NCI-H526 (cell line): ENCODE results near the gene CMBL.
A peak's percentile ranks its signal among the peaks of the same experiment; 100 is the strongest.

Experiments
- DNase-seq, 2 experiments: peaks; one replicate each; lab custom pipeline; 2025; lab: John Stamatoyannopoulos, UW

CMBL gene

DNA sequence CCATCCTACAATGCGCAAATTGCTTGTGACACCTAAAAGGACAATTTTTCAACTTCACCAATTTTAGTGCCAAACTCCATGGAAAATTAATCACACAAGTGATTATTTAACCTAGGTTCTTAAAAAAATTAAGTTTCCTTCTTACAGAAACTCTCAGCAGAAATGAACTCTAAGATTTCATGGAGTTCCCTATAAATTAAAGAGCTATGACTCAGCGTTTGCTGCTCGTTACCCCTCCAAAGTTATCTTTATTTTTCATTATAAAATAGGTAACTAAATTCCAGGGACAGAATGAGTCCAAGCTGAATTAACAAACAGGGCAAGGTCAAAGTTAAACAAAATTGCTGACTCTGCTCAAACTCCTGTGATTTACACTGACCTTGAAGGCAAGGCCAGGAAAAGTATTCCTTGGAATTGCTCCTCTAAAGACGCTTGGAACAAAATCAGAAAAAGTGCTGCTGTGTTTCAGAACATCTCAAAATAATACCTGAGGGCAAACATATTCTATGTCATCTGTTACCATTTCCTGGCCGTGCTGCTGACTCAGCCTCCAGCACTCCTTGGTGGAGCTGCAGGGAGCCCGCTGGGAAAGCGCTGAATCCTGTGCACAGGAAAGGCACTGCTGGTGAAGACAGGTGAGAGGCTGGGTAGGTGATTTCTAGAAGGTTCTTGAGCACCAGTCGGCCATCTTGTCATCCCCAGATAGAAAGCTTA lies 2.5 kb upstream of the CMBL start:
- DNase-seq: no peak

DNA sequence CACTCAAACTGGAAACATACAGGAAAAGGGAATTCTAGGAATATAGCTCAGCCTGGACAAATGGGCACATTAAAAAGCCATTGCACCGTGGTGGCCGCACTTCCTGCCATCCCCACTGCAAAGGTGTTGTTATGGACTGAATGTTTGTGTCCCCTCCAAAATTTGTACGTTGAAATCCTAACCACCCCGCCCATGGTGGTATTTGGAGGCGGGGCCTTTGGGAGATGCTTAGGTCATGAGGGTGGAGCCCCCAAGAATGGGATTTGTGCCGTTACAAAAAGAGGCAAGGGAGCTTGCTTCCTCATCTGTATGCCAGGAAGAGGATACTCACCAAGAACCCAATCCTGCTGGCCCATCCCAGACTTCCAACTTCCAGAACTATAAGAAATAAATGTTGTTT lies 1.1 kb upstream of the CMBL start:
- DNase-seq: no peak

DNA sequence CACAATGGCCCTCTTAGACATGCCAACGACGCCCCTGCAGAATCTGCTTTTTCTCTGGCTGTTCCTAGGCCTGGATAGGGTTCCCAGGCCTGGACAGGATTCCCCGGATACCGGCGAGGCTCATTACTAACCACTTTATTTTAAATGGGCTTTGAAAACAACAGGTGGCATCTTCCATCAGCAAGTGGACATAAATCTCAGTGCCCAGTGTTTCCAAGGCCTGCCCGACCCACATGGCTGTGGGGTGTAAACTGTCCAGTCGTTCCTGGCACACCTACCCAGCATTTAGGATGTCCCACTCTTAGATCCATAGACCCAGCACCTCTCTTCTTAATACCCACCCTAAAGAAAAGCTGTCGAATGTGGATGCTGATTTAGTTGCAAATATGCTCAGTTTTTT lies 896 bp downstream of the CMBL start:
- DNase-seq: no peak

DNA sequence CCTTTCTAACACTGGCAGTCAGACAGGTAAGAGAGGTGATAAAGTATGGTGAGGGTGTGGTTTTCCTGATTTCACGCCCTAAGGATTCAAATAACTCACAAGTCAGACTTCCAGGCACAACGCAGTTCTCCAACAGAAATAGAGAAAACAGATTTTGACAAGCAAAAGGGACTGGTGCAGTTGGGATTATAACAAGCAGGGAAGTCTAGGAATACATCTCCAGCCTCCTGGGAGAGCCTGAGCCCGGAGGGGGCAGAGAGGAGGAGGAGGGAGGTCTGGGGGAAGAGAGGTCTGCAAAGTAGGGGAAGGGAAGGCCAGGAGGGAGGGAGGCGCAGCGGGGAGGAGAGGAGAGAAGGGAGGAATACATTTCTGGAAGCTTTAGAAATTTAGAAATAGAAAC lies 1.6 kb downstream of the CMBL start:
- no peak for DNase-seq

DNA sequence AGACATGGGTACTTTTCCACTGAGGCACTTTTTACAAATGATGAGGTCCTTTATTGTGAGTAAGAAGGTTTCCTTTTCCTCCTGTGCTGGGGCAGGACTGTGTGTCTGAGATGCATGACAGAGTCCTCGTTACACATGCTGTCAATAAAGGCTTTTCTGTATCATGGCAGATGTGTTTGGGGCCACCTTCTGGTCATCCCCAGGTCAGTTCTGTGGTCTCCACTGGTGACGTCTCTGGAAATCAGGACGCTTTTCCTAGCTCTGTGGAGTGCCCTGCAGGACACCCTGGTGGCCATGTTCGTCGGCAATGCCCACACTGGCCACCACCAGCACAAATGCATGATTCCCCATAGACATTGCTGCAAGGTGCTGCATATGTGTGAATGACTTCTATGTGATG lies 2.8 kb downstream of the CMBL start:
- DNase-seq: no peak

DNA sequence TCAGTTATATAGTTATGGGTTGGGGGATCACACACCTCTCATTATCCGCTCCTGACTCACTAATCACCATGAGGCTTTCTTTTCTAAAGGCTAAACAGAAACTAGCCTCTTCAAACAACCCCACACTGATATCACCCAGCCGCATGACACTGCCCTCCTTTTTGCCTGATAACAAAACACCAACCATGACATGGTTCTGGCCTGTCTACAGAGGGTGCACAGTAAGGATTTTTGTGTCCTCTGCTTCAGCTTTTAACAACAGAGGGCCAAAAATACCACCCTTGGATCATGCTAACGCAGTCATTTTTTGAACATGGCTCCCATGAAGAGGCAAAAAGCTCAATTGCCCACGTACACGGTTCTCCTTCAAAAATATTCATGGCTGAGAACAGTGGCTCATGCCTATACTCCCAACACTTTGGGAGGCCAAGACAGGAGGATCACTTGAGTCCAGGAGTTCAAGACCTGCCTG lies 4.0 kb downstream of the CMBL start:
- no peak for DNase-seq

DNA sequence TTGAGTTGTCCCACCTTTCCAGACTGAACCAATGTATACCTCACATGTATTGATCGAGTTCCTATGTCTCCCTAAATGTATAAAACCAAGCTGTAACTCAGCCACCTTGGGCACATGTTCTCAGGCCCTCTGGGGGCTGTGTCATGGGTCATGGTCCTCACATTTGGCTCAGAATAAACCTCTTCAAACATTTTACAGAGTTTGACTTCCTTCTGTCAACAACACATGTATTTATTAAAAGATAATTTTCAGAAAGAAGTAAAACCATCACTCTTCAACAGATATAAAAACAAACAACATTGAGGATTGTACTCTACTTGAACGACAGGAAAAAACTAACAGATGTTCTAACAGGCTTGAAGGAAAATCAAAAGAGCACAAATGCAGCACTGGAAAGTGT lies 4.5 kb downstream of the CMBL start:
- DNase-seq: no peak

DNA sequence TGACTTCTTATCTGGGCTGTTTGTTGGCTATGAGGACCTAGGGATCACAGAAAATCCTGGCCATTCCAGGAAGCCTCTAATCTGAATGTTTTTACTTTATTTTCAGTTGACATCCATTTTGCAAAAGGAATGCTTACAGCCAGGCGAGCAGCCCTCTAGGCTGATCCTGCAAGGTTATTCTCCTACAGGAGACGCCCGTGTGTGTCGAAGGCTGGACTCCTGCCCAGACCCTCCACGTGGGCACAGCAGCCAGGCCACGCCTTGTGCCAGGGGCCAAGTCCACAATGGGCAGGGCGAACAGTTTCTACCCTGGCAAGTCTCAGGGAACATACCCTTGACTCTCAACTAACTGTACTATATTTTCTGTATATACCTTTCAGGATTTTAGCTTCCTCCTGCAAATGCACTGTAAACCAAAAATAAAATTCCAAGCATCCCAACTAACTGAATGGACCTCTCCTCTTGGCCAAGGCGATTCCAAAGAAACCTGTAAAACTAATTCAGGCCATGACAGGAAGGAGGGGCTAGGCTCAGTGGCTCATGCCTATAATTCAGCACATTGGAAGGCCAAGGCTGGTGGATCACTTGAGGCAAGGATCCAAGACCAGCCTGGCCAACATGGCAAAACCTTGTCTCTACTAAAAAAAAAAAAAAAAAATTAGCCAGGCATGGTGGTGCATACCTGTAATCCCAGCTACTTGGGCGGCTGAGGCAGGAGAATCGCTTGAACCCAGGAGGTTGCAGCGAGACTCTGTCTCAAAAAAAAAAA lies 5.7 kb downstream of the CMBL start:
- no peak for DNase-seq

DNA sequence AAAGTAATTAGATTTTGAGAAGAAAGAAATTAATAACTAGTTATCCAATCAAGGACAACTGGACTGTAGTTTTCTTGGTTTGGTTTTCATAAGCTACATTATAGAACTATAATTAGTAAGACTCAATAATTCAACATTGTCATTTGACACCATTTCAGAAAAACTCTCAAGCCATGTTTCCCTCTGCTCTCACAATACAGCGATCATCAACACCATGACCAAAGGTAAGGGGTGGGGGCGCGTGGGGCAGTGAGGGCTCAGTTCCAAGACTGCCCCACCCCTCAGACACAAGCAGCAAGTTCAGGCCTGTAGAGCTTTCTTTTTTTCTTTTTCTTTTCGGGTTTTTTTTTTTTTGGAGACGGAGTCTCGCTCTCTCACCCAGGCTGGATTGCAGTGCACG lies 6.4 kb downstream of the CMBL start:
- no peak for DNase-seq

DNA sequence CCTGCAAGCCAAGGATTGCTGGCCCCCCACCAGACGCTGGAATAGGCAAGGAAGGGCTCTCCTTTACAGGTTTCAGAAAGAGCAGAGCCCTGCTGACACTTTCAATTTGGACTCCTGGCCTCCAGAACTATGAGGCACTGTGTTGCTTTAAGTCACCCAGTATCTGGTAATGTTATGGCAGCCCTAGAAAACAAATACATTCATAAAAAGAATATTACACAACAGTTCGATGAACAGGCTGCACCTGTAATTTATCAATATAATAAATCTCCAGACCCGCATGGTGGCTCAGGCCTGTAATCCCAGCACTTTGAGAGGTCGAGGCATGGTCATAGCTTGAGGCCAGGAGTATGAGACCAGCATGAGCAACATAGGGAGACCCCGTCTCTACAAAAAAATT lies 7.5 kb downstream of the CMBL start:
- DNase-seq: no peak

DNA sequence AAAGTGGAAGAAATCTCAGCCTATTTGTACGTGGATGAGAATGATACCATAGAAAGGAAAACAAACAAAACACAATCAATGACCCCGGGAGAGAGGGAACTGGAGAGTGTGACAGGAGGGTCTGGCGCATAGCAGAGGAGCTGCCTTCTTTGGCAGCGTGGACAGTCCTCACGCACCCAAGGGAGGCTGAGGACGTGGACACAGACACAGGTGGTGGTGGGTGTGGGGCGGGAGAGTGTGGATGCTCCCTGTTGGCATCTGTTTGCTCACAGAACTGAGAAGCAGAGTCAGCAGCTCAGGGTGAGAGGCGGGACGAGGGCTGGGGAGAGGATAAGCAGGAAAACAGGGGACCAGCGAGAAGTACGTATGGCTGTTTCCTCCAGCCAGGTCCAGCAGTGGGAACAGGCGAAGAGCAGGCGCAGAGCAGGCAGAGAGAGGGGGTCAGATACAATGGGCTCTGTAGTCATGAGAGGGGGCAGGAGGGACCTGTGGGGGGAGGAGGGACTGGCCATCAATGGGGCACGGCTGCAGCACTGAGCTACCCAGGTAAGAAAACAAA lies 10.0 kb downstream of the CMBL start:
- DNase-seq: no peak

DNA sequence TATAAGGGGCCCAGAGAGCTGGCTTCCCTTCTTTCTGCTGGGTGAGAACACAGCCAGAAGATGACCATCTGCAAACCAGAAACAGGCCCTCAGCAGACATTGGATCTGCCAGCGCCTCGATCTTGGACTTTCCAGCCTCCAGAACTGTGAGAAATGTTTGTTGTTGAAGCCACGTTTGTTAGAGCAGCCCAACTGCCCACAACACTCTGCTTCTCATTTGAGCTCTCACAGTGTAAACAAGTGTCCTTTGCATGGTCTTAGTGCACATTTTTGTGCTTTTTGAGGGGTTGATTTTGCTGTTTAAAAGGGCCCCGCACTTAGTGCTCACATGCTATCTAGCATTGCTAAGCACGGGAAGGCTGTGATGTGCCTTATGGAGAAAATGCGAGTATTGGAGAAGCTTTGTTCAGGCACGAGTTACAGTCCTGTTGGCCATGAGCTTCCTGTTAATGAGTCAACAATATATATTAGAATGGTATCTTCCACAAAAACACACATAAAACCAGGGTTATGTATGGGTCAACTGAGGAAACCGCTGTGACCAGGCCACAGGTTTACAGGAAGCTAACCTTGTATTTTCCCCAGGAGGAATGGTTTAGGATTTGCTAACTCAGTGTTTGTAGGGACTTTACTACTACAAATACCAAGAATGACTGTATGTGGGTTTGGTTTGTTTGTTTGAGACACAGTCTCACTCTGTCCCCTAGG lies 11.9 kb downstream of the CMBL start:
- no peak for DNase-seq

DNA sequence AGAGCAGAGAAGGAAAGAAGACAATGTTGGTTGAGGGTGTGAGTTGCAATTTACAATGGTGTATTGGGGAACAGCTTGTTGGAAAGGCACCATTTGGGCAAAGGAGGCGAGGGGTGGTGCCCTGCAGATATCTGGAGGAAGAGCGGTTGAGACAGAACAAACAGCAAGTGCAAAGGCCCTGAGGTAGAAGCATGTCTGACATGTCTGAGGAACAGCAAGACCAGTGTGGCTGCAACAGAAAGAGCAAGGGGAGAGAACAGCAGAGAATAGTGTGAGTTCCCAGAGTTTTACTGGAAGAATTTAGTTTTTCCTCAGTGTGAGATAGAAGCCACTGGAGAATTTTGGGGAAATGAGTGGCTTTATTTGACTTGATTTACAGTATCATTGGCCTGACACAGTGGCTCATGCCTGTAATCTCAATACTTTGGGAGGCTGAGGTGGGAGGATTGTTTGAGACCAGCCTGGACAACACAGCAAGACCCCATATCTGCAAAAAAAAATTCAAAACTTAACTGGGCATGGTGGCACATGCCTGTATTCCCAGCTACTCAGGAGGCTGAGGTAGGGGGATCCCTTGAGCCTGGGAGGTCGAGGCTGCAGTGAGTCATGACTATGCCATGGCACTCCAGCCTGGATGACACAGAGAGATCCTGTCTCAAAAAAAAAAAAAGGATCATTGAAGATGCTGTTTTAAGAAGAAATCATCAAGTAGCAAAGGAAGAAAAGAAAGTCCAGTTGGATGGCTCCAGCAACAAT lies 13.6 kb downstream of the CMBL start:
- DNase-seq: no peak

DNA sequence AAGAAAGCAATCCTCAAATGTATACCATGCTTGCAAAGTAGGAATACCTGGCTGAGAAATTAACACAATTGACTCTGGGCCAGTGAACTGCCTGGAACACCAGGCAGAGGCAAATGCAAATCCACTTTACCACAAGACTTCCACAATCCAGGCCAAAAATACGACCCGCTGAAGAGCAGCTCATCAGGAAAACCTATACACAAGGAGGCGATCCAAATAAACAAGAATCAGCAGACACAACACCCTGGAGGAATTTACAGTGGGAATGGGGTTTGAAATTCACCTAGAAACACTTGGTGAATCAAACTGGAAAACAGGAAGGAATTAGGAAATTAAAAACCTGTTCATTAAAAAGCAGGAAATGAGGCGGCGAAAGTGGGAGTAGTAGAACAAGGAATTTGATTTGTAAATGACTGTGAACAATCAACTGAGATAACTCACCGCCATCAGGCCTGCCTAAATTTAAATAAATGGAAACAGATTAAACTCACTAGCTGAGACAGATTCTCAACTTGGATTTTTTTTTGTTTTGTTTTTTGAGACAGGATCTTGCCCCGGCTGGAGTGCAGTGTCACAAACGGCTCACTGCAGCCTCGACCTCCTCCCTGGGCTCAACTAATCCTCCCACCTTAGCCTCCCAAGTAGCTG lies 15.9 kb downstream of the CMBL start:
- DNase-seq: peak; percentile 88 to 91

DNA sequence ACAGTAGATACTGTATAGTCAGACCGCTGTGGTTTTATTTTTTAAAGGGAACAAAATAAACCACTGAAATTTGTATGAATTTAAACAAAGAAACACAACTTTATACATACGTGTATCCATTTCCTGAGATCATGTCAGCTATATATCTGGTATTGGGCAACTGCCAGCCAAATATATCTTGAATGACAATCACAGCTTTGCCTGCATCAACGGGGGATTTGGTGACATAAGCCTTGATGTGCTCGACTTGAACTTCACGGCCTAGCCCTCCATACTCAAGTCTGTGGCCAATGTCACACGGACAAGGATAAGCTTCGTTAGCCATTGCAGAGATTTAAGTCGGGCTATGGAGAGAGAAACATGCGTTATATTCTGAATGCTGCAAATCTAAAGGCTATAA lies 17.3 kb downstream of the CMBL start:
- DNase-seq: no peak

DNA sequence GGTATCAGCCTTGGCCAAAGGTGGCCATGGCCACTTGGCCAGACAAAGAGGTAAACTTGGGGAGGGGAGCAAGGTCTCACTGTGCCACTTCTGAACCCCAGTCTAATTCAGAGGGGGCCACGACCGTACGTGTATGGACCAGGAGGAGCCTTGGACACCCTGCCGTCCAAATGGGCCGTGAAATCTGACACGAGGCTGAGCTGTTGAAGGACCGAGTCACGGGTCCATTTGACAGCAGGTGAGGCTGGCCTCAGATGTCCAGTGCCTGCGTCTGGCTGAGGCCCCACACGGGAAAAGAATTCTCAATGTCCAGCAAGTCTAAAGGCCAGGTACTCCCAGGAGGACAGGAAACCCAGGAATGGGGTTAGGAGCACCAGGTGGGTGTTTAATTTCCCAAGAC lies 17.7 kb downstream of the CMBL start:
- DNase-seq: no peak

DNA sequence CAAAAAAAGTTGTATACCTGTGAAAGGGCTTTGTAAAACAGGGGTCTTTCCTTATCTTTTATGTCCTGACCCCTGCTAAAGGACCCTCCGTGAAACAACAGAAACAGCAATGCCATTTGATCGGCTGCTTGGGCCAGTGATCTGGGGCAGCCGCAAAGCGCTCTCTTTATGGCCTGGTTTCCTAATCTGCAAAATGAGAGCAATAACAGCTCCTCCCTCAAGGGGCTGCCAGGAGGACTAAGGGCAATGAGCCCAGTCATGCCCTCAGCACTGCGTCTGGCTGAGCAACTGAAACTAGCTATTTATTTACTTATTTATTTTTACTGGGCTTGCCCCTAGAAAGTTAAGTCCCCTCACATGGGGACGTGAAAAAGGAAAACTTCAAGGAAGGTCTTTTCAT lies 18.3 kb downstream of the CMBL start:
- peak in 1 of 2 experiments; percentile 11 for DNase-seq

DNA sequence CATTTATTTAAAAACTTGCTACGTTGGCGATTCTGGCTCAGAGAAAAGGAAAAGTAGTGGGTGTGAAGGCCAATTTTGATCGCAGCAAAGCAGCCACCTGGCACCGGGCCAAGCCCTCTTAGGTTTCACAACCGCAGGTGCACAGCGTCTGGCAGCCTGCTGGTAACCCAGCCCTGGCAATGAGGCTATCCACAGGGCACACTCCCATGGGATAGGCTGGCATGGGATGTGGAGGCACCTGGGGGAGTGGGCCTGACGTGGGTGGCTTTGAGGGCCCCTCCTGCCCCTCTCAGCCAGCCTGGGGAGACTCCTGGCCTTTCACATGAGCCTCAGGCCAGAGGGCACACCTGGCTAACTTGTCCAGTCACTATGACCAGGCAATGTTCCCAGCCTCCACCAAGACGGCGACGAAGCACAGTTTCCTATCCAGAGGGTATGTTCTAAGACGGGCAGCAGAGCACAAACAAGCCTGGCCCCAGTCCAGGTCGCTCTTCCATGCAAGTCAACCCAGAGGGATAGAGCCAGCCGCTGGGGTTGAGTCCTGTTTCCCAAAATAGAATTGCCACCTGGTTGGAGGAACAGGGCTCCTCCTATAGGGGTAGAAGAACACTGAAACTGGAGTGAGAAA lies 19.0 kb downstream of the CMBL start:
- peak; percentile 85 to 97 for DNase-seq

DNA sequence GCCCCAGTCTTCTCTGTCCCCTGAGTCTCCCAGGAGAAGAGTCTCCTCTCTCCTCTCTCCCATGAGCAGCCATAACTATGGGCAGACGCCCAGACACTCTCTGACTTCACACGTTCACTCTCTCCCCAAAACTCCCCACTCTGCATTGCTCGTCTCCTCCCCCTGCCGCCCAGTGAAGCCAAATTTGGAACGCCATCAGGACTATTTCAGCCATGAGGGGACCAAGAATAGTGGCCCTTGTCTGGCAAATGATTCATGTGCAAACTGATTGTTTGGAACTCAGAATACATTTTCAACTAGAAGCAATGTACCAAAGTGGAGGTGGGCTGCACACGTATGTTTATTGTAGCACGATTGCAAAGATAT lies 20.9 kb downstream of the CMBL start:
- no peak for DNase-seq

DNA sequence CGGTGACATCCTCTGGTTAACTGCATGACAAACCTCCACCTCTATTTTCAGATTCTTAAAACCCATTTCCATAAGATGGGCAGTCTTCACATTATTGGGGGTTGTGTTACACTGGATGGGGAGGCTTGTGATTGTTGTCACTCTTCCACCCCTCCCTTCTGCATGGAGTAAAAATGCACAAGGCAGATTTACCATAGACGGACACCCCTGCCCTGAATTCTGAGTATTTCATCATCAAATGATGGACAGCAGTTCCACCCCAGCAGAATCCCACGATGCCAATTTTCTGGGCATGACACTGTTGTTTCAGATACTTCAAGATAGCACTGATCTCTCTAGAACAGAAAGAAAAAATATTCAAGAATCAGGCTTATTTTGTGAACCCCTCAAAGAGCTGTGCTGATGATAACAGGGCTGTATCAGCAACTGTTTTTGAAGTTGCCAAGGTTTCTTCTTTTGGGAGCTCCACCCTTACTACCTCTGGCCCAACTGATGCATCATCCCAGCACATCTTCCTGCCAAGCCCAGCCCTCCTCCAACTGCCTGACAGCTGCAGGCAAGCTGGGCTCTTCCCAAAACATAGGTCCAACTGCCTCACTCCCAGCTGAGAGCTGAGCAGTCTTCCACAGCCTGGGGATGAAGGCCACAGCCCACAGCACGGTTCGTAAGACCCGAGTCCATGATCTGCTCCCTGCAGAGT lies 21.4 kb downstream of the CMBL start:
- DNase-seq: no peak
